Mesendoderm (in vitro differentiated cells): Measurements from ENCODE around the gene DSCAML1.
A peak's percentile ranks its signal among the peaks of the same experiment; 100 is the strongest.

ENCODE experiments used
- DNase-seq: peaks from one replicate; pipeline ENCODE4 v3.0.0; 2013
- H2AK5ac ChIP-seq: 2 replicates; pipeline ENCODE4 v1.6.1; 2013; ENCODE audit warnings: low read length, inconsistent platforms
- H2BK120ac ChIP-seq: 2 replicates; pipeline ENCODE4 v1.6.1; 2013; ENCODE audit warnings: low read depth, mild to moderate bottlenecking, low read length, moderate library complexity, mixed read lengths
- H2BK15ac ChIP-seq: replicated peaks from 2 replicates; pipeline ENCODE4 v1.6.1; 2013; ENCODE audit warnings: low read depth, mild to moderate bottlenecking, moderate library complexity
- H2BK5ac ChIP-seq: 2 replicates; pipeline ENCODE4 v1.6.1; 2013; ENCODE audit warnings: low read length, inconsistent platforms
- H3K18ac ChIP-seq: 2 replicates; pipeline ENCODE4 v1.6.1; 2013; ENCODE audit warnings: mild to moderate bottlenecking, low read length, mixed read lengths
- H3K23ac ChIP-seq: one replicate; pipeline ENCODE4 v1.6.1; 2013; ENCODE audit warnings: low read length
- H3K27ac ChIP-seq: 2 replicates; pipeline ENCODE4 v1.5.1; 2013; ENCODE audit warnings: low read depth, mild to moderate bottlenecking, inconsistent platforms, low read length, moderate library complexity
- H3K27me3 ChIP-seq: 2 replicates; pipeline ENCODE4 v1.6.1; 2013; ENCODE audit warnings: low read length, control low read depth, mild to moderate bottlenecking, inconsistent platforms; ENCODE audit not compliant: insufficient read depth, poor library complexity
- H3K36me3 ChIP-seq: 2 replicates; pipeline ENCODE4 v1.6.1; 2013; ENCODE audit warnings: low read length, inconsistent platforms; ENCODE audit not compliant: control insufficient read depth, insufficient read depth
- H3K4ac ChIP-seq: one replicate; pipeline ENCODE4 v1.6.1; 2013; ENCODE audit warnings: low read depth, mild to moderate bottlenecking, low read length, moderate library complexity
- H3K4me1 ChIP-seq: 2 replicates; pipeline ENCODE4 v1.6.1; 2013; ENCODE audit warnings: low read depth, low read length, inconsistent platforms; ENCODE audit not compliant: control insufficient read depth
- H3K4me2 ChIP-seq: 2 replicates; pipeline ENCODE4 v1.6.1; 2013; ENCODE audit warnings: low read length
- H3K4me3 ChIP-seq: 2 replicates; pipeline ENCODE4 v1.5.1; 2013; ENCODE audit warnings: mild to moderate bottlenecking, low read length
- H3K56ac ChIP-seq: one replicate; pipeline ENCODE4 v1.6.1; 2013; ENCODE audit warnings: low read length
- H3K79me1 ChIP-seq: 2 replicates; pipeline ENCODE4 v1.6.1; 2013; ENCODE audit warnings: low read length, inconsistent platforms
- H3K79me2 ChIP-seq: 2 replicates; pipeline ENCODE4 v1.6.1; 2013; ENCODE audit warnings: mild to moderate bottlenecking, low read length; ENCODE audit not compliant: control insufficient read depth, insufficient read depth
- H3K9ac ChIP-seq: 2 replicates; pipeline ENCODE4 v1.6.1; 2013; ENCODE audit warnings: low read length, inconsistent platforms
- H4K5ac ChIP-seq: one replicate; pipeline ENCODE4 v1.6.1; 2013; ENCODE audit warnings: low read length
- H4K8ac ChIP-seq: one replicate; pipeline ENCODE4 v1.6.1; 2013; ENCODE audit warnings: low read depth, mild to moderate bottlenecking, control low read depth, low read length, moderate library complexity
- WGBS: extraction: QIAGEN DNeasy Blood & Tissue Kit; methylation state at CpG from one replicate; pipeline ENCODE4 v1.1.7; 2013; ENCODE audit warnings: low lambda C conversion rate, missing lambda C conversion rate; ENCODE audit not compliant: insufficient coverage; ENCODE audit errors: extremely low coverage; 5-methylcytosine and 5-hydroxymethylcytosine counted together

The DSCAML1 gene

GRCh38 chr11:117431436-117431835 lies 365.6 kb downstream of the DSCAML1 start:
- H3K27ac ChIP-seq, result no peak overlapping the region
- H3K36me3 ChIP-seq, result no peaks in the 10 kb centered on the region
- no peak overlapping the region for H2AK5ac ChIP-seq
- no peaks in the 10 kb centered on the region for H3K27me3 ChIP-seq
- H2BK15ac ChIP-seq, result no peak overlapping the region
- H3K4me3 ChIP-seq, result no peak overlapping the region
- H3K4me2 ChIP-seq, result no peak overlapping the region
- no peak overlapping the region for H2BK5ac ChIP-seq
- H4K5ac ChIP-seq, result no peak overlapping the region
- H4K8ac ChIP-seq, result no peak overlapping the region
- no peaks in the 10 kb centered on the region for H3K79me1 ChIP-seq
- H2BK120ac ChIP-seq, result no peak overlapping the region
- no peak overlapping the region for H3K56ac ChIP-seq
- no peak for DNase-seq
- peaks cover 4% of the 10 kb centered on the region for H3K4me1 ChIP-seq
- WGBS, result no CpG with 5 or more reads among the region's 7 CpGs
- H3K9ac ChIP-seq, result no peak overlapping the region
- no peaks in the 10 kb centered on the region for H3K79me2 ChIP-seq
- H3K18ac ChIP-seq, result no peak overlapping the region
- H3K23ac ChIP-seq, result no peak overlapping the region
- no peak overlapping the region for H3K4ac ChIP-seq

- no peak overlapping the region for H3K9ac ChIP-seq
- H3K27ac ChIP-seq, result no peak overlapping the region
- no peak overlapping the region for H2BK15ac ChIP-seq
- no peak overlapping the region for H3K4me3 ChIP-seq
- H3K18ac ChIP-seq, result no peak overlapping the region
- no CpG with 5 or more reads among the region's 15 CpGs for WGBS
- H3K4me2 ChIP-seq, result no peak overlapping the region
- H3K36me3 ChIP-seq, result no peaks in the 10 kb centered on the region
- H4K5ac ChIP-seq, result no peak overlapping the region
- no peak overlapping the region for H2BK120ac ChIP-seq
- H3K4me1 ChIP-seq, result peaks cover 4% of the 10 kb centered on the region
- no peaks in the 10 kb centered on the region for H3K79me2 ChIP-seq
- no peak overlapping the region for H3K23ac ChIP-seq
- H4K8ac ChIP-seq, result no peak overlapping the region
- H3K79me1 ChIP-seq, result no peaks in the 10 kb centered on the region
- H3K4ac ChIP-seq, result no peak overlapping the region
- no peak overlapping the region for H2BK5ac ChIP-seq
- H3K56ac ChIP-seq, result peak overlapping the region; percentile 56
- DNase-seq, result no peak
- no peaks in the 10 kb centered on the region for H3K27me3 ChIP-seq
- H2AK5ac ChIP-seq, result no peak overlapping the region
Observed at GRCh38 chr11:117430293-117430955, 366.6 kb downstream of the DSCAML1 start.

GRCh38 chr11:117428856-117429229 lies 368.2 kb downstream of the DSCAML1 start:
- no peaks in the 10 kb centered on the region for H3K36me3 ChIP-seq
- H2BK5ac ChIP-seq, result no peak overlapping the region
- no peak overlapping the region for H3K23ac ChIP-seq
- no peak overlapping the region for H4K8ac ChIP-seq
- no peak overlapping the region for H2BK15ac ChIP-seq
- no peak overlapping the region for H3K27ac ChIP-seq
- no peak overlapping the region for H3K9ac ChIP-seq
- H3K4ac ChIP-seq, result no peak overlapping the region
- H4K5ac ChIP-seq, result no peak overlapping the region
- no peaks in the 10 kb centered on the region for H3K79me1 ChIP-seq
- no peak overlapping the region for H2BK120ac ChIP-seq
- no peak overlapping the region for H3K4me3 ChIP-seq
- no peaks in the 10 kb centered on the region for H3K79me2 ChIP-seq
- no peak overlapping the region for H3K4me2 ChIP-seq
- H3K18ac ChIP-seq, result no peak overlapping the region
- WGBS, result no CpG with 5 or more reads among the region's 7 CpGs
- H2AK5ac ChIP-seq, result no peak overlapping the region
- peak; percentile 39 for DNase-seq
- H3K56ac ChIP-seq, result no peak overlapping the region
- peaks cover 4% of the 10 kb centered on the region for H3K4me1 ChIP-seq
- H3K27me3 ChIP-seq, result no peaks in the 10 kb centered on the region

- no peaks in the 10 kb centered on the region for H3K79me1 ChIP-seq
- H3K27me3 ChIP-seq, result no peaks in the 10 kb centered on the region
- no peak overlapping the region for H3K27ac ChIP-seq
- H2BK5ac ChIP-seq, result no peak overlapping the region
- H3K9ac ChIP-seq, result no peak overlapping the region
- H2AK5ac ChIP-seq, result no peak overlapping the region
- no peaks in the 10 kb centered on the region for H3K79me2 ChIP-seq
- H3K4me1 ChIP-seq, result peaks cover 4% of the 10 kb centered on the region
- no peaks in the 10 kb centered on the region for H3K36me3 ChIP-seq
- WGBS, result no CpG with 5 or more reads among the region's 32 CpGs
- no peak for DNase-seq
- no peak overlapping the region for H3K4ac ChIP-seq
- H4K5ac ChIP-seq, result no peak overlapping the region
- H3K23ac ChIP-seq, result no peak overlapping the region
- H4K8ac ChIP-seq, result no peak overlapping the region
- no peak overlapping the region for H3K4me3 ChIP-seq
- H2BK120ac ChIP-seq, result no peak overlapping the region
- H3K18ac ChIP-seq, result peak overlapping the region; percentile 42
- H3K4me2 ChIP-seq, result no peak overlapping the region
- H3K56ac ChIP-seq, result no peak overlapping the region
- H2BK15ac ChIP-seq, result no peak overlapping the region
Observed at GRCh38 chr11:117428186-117428855, 368.7 kb downstream of the DSCAML1 start.

- Histone ChIP-seq H4K8ac (no peak overlapping the region), H3K36me3 (no peaks in the 10 kb centered on the region), H3K79me1 (no peaks in the 10 kb centered on the region), H4K5ac (no peak overlapping the region), H3K23ac (no peak overlapping the region), H3K27ac (no peak overlapping the region), H3K79me2 (no peaks in the 10 kb centered on the region), H2BK120ac (no peak overlapping the region), H3K4me2 (no peak overlapping the region), H3K27me3 (no peaks in the 10 kb centered on the region), H3K4me1 (peaks cover 4% of the 10 kb centered on the region), H2BK15ac (no peak overlapping the region), H2BK5ac (no peak overlapping the region), H3K4ac (no peak overlapping the region), H3K56ac (no peak overlapping the region), H3K9ac (no peak overlapping the region), H3K18ac (no peak overlapping the region), H3K4me3 (no peak overlapping the region), H2AK5ac (no peak overlapping the region)
- WGBS, result no CpG with 5 or more reads among the region's 11 CpGs
- DNase-seq, result no peak
Observed at GRCh38 chr11:117427356-117427874, 369.6 kb downstream of the DSCAML1 start.
